Vagina (tissue), 2 donors: ENCODE results near the gene SFPQ.

Experiments
- CTCF ChIP-seq, 3 experiments: fragments of 450-650 bp in 2 of 3; fragments of 200-600 bp in 1 of 3; sonication (generic) in 1 of 3; IDR thresholded peaks; one replicate each; pipeline ENCODE4 v1.5.1; 2017 to 2019; ENCODE audit warnings: antibody characterized with exemption in 3 of 3, mild to moderate bottlenecking in 2 of 3, moderate library complexity in 2 of 3
- POLR2A ChIP-seq, 2 donors: fragments of 450-650 bp; IDR thresholded peaks; one replicate each; pipeline ENCODE4 v1.6.1; 2017; ENCODE audit warnings: antibody characterized with exemption in 2 of 2, mild to moderate bottlenecking in 2 of 2, moderate library complexity in 2 of 2
- POLR2AphosphoS5 ChIP-seq, 2 donors: sonication (generic); formaldehyde crosslinking; IDR thresholded peaks; one replicate each; pipeline ENCODE4 v1.9.0; 2017; ENCODE audit warnings: antibody characterized with exemption in 2 of 2, mild to moderate bottlenecking in 2 of 2, low read depth in 1 of 2; ENCODE audit not compliant: insufficient read depth in 1 of 2

- TF ChIP-seq CTCF (IDR thresholded peaks at IDR 0.05) (no peak), POLR2AphosphoS5 (IDR thresholded peaks at IDR 0.05; ENCODE audit: insufficient read depth in 1 of 2, low read depth in 1 of 2) (peak in 1 of 2 donors; percentile 31), POLR2A (IDR thresholded peaks at IDR 0.05) (no peak)
These were observed 1.4 kb downstream of the SFPQ start for GRCh38 chr1:35191429-35192055.
